Transverse colon (tissue), 4 donors: ENCODE results near the gene DYNC1I1. TPM values are rescaled to one million over a fixed set of nuclear protein-coding genes. Genes with fewer than 3 reads are reported as not detected.

Experiments
- DNase-seq: peaks from one replicate; pipeline ENCODE4 v3.0.0-alpha.2; 2019
- H3K27ac ChIP-seq, 4 donors: fragments of 200-600 bp; sonication (generic); 2 replicates each; pipeline ENCODE4 v1.5.1; 2016 to 2018; ENCODE audit warnings: inconsistent platforms in 4 of 4
- H3K27me3 ChIP-seq: fragments of 200-600 bp; sonication (generic); 2 replicates; pipeline ENCODE4 v1.5.1; 2017; ENCODE audit warnings: inconsistent platforms
- H3K36me3 ChIP-seq, 4 donors: fragments of 200-600 bp; sonication (generic); 2 replicates each; pipeline ENCODE4 v1.5.1; 2017 to 2019; ENCODE audit warnings: inconsistent platforms in 4 of 4
- H3K4me1 ChIP-seq, 4 donors: fragments of 200-600 bp; sonication (generic); 2 replicates each; pipeline ENCODE4 v1.5.1; 2017 to 2020; ENCODE audit warnings: inconsistent platforms in 4 of 4
- H3K4me3 ChIP-seq, 4 donors: fragments of 200-600 bp; sonication (generic); 1 replicate in 1 of 4; 2 replicates in 3 of 4; pipeline versions ENCODE4 v1.5.1 to v1.6.1; 2017 to 2019; ENCODE audit warnings: inconsistent platforms in 4 of 4
- H3K9me3 ChIP-seq, 2 donors: fragments of 200-600 bp; sonication (generic); 2 replicates each; pipeline ENCODE4 v1.5.1; 2017 to 2019; ENCODE audit warnings: inconsistent platforms in 2 of 2
- EP300 ChIP-seq: sonication (generic); formaldehyde crosslinking; IDR thresholded peaks from one replicate; pipeline ENCODE4 v1.6.1; 2017; ENCODE audit warnings: antibody characterized with exemption, low read depth
- POLR2A ChIP-seq: fragments of 450-650 bp; IDR thresholded peaks from one replicate; pipeline ENCODE4 v1.6.1; 2016; ENCODE audit warnings: antibody characterized with exemption, mild to moderate bottlenecking, moderate library complexity
- POLR2AphosphoS5 ChIP-seq, 3 donors: sonication (generic); formaldehyde crosslinking; IDR thresholded peaks; one replicate each; pipeline ENCODE4 v1.6.1; 2016; ENCODE audit warnings: antibody characterized with exemption in 3 of 3
- WGBS, 2 donors: methylation state at CpG; one replicate each; pipeline ENCODE4 v1.1.5; 2018; ENCODE audit warnings: low coverage in 1 of 2; 5-methylcytosine and 5-hydroxymethylcytosine counted together
- in situ Hi-C, 4 donors: fragments of 200-750 bp; cut with MboI; loops; one replicate each; pipeline versions ENCODE4 v1.15.0 to v1.15.1; 2017; ENCODE audit warnings: low sequenced_read_pairs in 3 of 4, low pct_ligation_motif_present in 1 of 4, low pct_unique_long_range_greater_than_20kb in 1 of 4
- intact Hi-C: fragments of 100-400 bp; cut with DNase I; formaldehyde crosslinking; loops from one replicate; pipeline ENCODE4 v1.15.1; 2023; ENCODE audit warnings: low total_unique reads
- total RNA-seq, 4 donors: library from RNA; depleted of rRNA; stranded (reverse); fragments of >200 nt; gene quantifications; one replicate each; pipeline ENCODE4 v1.1.0, GENCODE V29; 2016
- TF ChIP-seq, protein P1 (sequence below), 5 experiments: fragments of 200-600 bp in 3 of 5; fragments of 450-650 bp in 2 of 5; sonication (generic) in 3 of 5; IDR thresholded peaks; 1 replicate in 2 of 5; 2 replicates in 3 of 5; pipeline ENCODE4 v1.5.1; 2016 to 2017; ENCODE audit warnings: antibody characterized with exemption in 5 of 5, inconsistent platforms in 3 of 5, mild to moderate bottlenecking in 2 of 5, moderate library complexity in 1 of 5

Gene DYNC1I1
- total RNA-seq, 4 donors from 2014 or later = 1.8 to 37.0 (median 7.4) TPM

- H3K27me3 ChIP-seq = no peaks in the 10 kb centered on the region
- in situ Hi-C loops (loop anchor here in 3 of 4 donors (25.0 kb wide), 3 partner anchors 1130 to 1930 kb away; no protein-coding TSS in a partner anchor), intact Hi-C loops (no loop called here)
- no peaks in the 10 kb centered on the region for H3K9me3 ChIP-seq
- no peak overlapping the region for H3K27ac ChIP-seq
- no peaks in the 10 kb centered on the region for H3K36me3 ChIP-seq
- TF ChIP-seq POLR2AphosphoS5 (IDR thresholded peaks at IDR 0.05) (no peak), POLR2A (no peak), EP300 (no peak)
- TF ChIP-seq, protein P1, sequence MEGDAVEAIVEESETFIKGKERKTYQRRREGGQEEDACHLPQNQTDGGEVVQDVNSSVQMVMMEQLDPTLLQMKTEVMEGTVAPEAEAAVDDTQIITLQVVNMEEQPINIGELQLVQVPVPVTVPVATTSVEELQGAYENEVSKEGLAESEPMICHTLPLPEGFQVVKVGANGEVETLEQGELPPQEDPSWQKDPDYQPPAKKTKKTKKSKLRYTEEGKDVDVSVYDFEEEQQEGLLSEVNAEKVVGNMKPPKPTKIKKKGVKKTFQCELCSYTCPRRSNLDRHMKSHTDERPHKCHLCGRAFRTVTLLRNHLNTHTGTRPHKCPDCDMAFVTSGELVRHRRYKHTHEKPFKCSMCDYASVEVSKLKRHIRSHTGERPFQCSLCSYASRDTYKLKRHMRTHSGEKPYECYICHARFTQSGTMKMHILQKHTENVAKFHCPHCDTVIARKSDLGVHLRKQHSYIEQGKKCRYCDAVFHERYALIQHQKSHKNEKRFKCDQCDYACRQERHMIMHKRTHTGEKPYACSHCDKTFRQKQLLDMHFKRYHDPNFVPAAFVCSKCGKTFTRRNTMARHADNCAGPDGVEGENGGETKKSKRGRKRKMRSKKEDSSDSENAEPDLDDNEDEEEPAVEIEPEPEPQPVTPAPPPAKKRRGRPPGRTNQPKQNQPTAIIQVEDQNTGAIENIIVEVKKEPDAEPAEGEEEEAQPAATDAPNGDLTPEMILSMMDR (IDR thresholded peaks at IDR 0.05) = no peak
- no peak overlapping the region for H3K4me3 ChIP-seq
- DNase-seq = no peak
- WGBS, 2 donors = 64 to 74% methylated on average over 4 to 5 of the region's 5 CpGs
- no peaks in the 10 kb centered on the region for H3K4me1 ChIP-seq
Observed at GRCh38 chr7:95907337-95907736, 135.0 kb downstream of the DYNC1I1 start.

DNA sequence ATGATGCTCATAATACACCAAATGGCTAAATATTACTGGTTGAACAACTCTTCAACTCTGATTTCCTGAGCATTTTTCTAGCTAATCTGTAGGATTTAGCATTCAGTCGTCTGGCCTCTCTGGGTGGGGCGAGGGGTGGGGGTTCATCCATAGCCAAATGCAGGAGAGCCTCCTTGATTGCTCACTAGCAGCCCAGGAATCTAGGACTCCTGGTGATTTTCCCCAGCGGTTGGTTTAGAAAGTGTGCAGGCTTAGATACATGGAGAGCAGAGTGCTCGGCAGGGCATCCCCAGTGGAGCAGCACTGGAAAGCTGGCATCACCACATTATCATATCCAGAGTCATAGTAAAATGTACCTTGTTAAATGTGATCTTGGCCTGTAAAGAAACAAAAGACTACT lies 136.1 kb downstream of the DYNC1I1 start:
- no peaks in the 10 kb centered on the region for H3K4me1 ChIP-seq
- intact Hi-C loops (no loop called here), in situ Hi-C loops (loop anchor here in 3 of 4 donors (25.0 kb wide), 3 partner anchors 1129 to 1929 kb away; no protein-coding TSS in a partner anchor)
- H3K36me3 ChIP-seq = no peaks in the 10 kb centered on the region
- WGBS, 2 donors = 57 to 73% methylated on average over 1 to 4 of the region's 4 CpGs
- TF ChIP-seq, protein P1 (IDR thresholded peaks at IDR 0.05) = no peak
- TF ChIP-seq EP300 (no peak), POLR2A (no peak), POLR2AphosphoS5 (IDR thresholded peaks at IDR 0.05) (no peak)
- DNase-seq = no peak
- H3K4me3 ChIP-seq = no peak overlapping the region
- H3K27me3 ChIP-seq = no peaks in the 10 kb centered on the region
- H3K9me3 ChIP-seq = no peaks in the 10 kb centered on the region
- no peak overlapping the region for H3K27ac ChIP-seq

- in situ Hi-C loops = loop anchor here in 3 of 4 donors (10.0 to 25.0 kb wide), 4 partner anchors 1124 to 1927 kb away; no protein-coding TSS in a partner anchor
- no peak overlapping the region for H3K4me3 ChIP-seq
- intact Hi-C loops = loop anchor here (10.0 kb wide), 1 partner anchor 1114 kb away; the partner anchor contains the start of gene DLX5
Observed at GRCh38 chr7:95910341-95910740, 138.0 kb downstream of the DYNC1I1 start.

DNA sequence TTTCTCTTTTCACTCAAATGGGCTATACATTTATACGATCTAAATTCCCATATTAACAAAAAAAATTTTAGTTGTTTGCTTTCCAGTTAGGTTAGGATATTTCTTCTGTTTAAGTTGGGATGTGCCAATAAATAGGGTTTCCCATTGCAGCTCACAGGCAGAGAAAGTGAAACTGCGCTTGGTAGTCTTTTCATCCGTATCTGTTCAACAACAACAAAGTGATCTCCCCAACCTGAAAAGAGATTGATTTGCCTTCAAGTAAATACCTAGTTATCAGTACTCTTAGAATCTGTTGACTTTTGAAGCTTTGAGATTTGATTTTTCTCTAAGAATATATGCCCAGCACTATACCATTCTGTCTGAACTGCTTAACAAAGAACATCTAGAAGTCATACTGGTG lies 143.4 kb downstream of the DYNC1I1 start:
- in situ Hi-C loops (loop anchor here in 3 of 4 donors (10.0 to 25.0 kb wide), 4 partner anchors 1119 to 1922 kb away; no protein-coding TSS in a partner anchor), intact Hi-C loops (loop anchor here (10.0 kb wide), 1 partner anchor 1109 kb away; the partner anchor contains the start of gene DLX5)
- Histone ChIP-seq H3K27ac (no peak overlapping the region), H3K36me3 (no peaks in the 10 kb centered on the region), H3K4me1 (peaks cover 0 to 8% (median 0%) of the 10 kb centered on the region in 4 donors), H3K27me3 (peaks cover 14% of the 10 kb centered on the region), H3K4me3 (no peak overlapping the region), H3K9me3 (no peaks in the 10 kb centered on the region)
- TF ChIP-seq POLR2A (no peak), EP300 (no peak), POLR2AphosphoS5 (IDR thresholded peaks at IDR 0.05) (no peak)
- TF ChIP-seq, protein P1 (IDR thresholded peaks at IDR 0.05) = no peak
- no peak for DNase-seq
- WGBS, 2 donors = 62 to 67% methylated on average over 3 of the region's 3 CpGs

More at GRCh38 chr7:95910341-95910740, 138.0 kb downstream of the DYNC1I1 start:
- H3K27ac ChIP-seq = no peak overlapping the region
- no peak for DNase-seq
- H3K27me3 ChIP-seq = peaks cover 3% of the 10 kb centered on the region
- no peak for TF ChIP-seq EP300
- no peak for TF ChIP-seq POLR2AphosphoS5 (IDR thresholded peaks at IDR 0.05)
- TF ChIP-seq, protein P1 (IDR thresholded peaks at IDR 0.05) = no peak
- no peak for TF ChIP-seq POLR2A
- H3K36me3 ChIP-seq = no peaks in the 10 kb centered on the region
- no peaks in the 10 kb centered on the region for H3K4me1 ChIP-seq
- no peaks in the 10 kb centered on the region for H3K9me3 ChIP-seq
